Breast epithelium (tissue), 3 donors: Measurements from ENCODE around the gene PROB1.

ENCODE experiments used
- POLR2A ChIP-seq: fragments of 450-650 bp; IDR thresholded peaks from one replicate; pipeline ENCODE4 v1.6.1; 2016; ENCODE audit warnings: antibody characterized with exemption, mild to moderate bottlenecking, moderate library complexity
- POLR2AphosphoS5 ChIP-seq, 3 donors: sonication (generic); formaldehyde crosslinking; IDR thresholded peaks; one replicate each; pipeline ENCODE4 v1.6.1; 2017; ENCODE audit warnings: antibody characterized with exemption in 3 of 3
- TF ChIP-seq, protein P1 (sequence below), 3 donors: fragments of 450-650 bp; IDR thresholded peaks; one replicate each; pipeline ENCODE4 v1.5.1; 2016 to 2017; ENCODE audit warnings: antibody characterized with exemption in 3 of 3, mild to moderate bottlenecking in 3 of 3, moderate library complexity in 3 of 3

DNA sequence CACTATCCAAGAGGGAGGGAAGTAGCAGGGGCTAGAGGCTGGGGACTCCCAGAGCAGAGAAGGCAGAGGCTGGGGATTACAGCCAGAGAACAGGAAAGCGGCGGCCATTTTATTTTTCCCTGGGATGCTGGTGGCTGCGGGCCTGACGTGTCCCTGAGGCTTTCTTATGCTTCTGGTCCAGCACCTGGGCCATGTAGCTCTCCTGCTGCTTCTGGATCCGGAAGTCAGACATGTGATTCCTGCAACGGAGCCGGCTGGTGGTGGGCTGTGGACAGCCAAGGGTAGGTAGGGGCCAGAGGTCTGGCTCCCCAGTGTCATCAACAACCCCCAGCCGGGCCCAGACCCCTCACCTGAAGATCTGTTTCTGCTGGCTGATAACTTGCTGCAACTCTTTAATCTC is 1.8 kb upstream of the PROB1 start:
- TF ChIP-seq, protein P1, sequence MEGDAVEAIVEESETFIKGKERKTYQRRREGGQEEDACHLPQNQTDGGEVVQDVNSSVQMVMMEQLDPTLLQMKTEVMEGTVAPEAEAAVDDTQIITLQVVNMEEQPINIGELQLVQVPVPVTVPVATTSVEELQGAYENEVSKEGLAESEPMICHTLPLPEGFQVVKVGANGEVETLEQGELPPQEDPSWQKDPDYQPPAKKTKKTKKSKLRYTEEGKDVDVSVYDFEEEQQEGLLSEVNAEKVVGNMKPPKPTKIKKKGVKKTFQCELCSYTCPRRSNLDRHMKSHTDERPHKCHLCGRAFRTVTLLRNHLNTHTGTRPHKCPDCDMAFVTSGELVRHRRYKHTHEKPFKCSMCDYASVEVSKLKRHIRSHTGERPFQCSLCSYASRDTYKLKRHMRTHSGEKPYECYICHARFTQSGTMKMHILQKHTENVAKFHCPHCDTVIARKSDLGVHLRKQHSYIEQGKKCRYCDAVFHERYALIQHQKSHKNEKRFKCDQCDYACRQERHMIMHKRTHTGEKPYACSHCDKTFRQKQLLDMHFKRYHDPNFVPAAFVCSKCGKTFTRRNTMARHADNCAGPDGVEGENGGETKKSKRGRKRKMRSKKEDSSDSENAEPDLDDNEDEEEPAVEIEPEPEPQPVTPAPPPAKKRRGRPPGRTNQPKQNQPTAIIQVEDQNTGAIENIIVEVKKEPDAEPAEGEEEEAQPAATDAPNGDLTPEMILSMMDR (IDR thresholded peaks at IDR 0.05), result no peak
- TF ChIP-seq POLR2AphosphoS5 (IDR thresholded peaks at IDR 0.05) (no peak), POLR2A (no peak)
